Esophagus (tissue), 2 donors: ENCODE data around the gene HCAR1. TPM values are rescaled to one million over a fixed set of nuclear protein-coding genes. Genes with fewer than 3 reads are reported as not detected.
"Not testable (repeated sequence)": the region's sequence is repeated elsewhere in the genome, so short reads cannot be mapped to it uniquely, and the experiment has no call there.

ENCODE experiments used
- H3K27ac ChIP-seq, 2 donors: one replicate each; pipeline ENCODE4 v1.5.1; 2013; ENCODE audit warnings: low read depth in 2 of 2, mild to moderate bottlenecking in 2 of 2, inconsistent platforms in 1 of 2, low read length in 1 of 2, moderate library complexity in 1 of 2
- H3K27me3 ChIP-seq, 2 donors: one replicate each; pipeline ENCODE4 v1.6.1; 2013; ENCODE audit warnings: low read length in 2 of 2, control low read depth in 1 of 2, mild to moderate bottlenecking in 1 of 2; ENCODE audit not compliant: insufficient read depth in 2 of 2, control insufficient read depth in 1 of 2
- H3K36me3 ChIP-seq, 2 donors: one replicate each; pipeline ENCODE4 v1.6.1; 2013; ENCODE audit warnings: low read length in 1 of 2; ENCODE audit not compliant: control insufficient read depth in 2 of 2, insufficient read depth in 2 of 2
- H3K4me1 ChIP-seq, 2 donors: one replicate each; pipeline ENCODE4 v1.6.1; 2013; ENCODE audit warnings: low read length in 1 of 2; ENCODE audit not compliant: control insufficient read depth in 2 of 2, insufficient read depth in 2 of 2
- H3K4me3 ChIP-seq, 2 donors: one replicate each; pipeline ENCODE4 v1.5.1; 2013; ENCODE audit warnings: low read length in 2 of 2, mild to moderate bottlenecking in 2 of 2, low read depth in 1 of 2, moderate library complexity in 1 of 2
- H3K9me3 ChIP-seq, 2 donors: one replicate each; pipeline ENCODE4 v1.6.1; 2013; ENCODE audit warnings: mild to moderate bottlenecking in 2 of 2, low read depth in 1 of 2, low read length in 1 of 2, moderate library complexity in 1 of 2; ENCODE audit not compliant: control insufficient read depth in 2 of 2, insufficient read depth in 1 of 2
- WGBS, 2 donors: extraction: QIAGEN DNeasy Blood & Tissue Kit; methylation state at CpG; one replicate each; pipeline ENCODE4 v1.1.7; 2013; 5-methylcytosine and 5-hydroxymethylcytosine counted together
- polyA plus RNA-seq, 2 donors: library from polyadenylated mRNA; stranded (reverse); fragments of 200-250 nt; gene quantifications; one replicate each; pipeline ENCODE4 v1.2.3, GENCODE V29; 2013
- donor health status: healthy with polysubstance abuse.
- donor health status: Bipolar disorder and iron deficiency.

Gene HCAR1
- polyA plus RNA-seq, 2 donors: 0.15 to 0.18 TPM

GRCh38 chr12:122702890-122703611, 27.6 kb downstream of the HCAR1 start, which contains the start of gene HCAR2:
Gene HCAR2 (minus strand): TSS chr12:122703357. CDS start chr12:122703283, 74 bp downstream.
- H3K27me3 ChIP-seq, H3K4me1 ChIP-seq, H3K36me3 ChIP-seq, H3K9me3 ChIP-seq: not testable (repeated sequence)
- peak within 1 kb of the TSS; percentile 40 to 46 for H3K4me3 ChIP-seq
- 59 to 73% methylated on average over 22 of the region's 22 CpGs for WGBS, 2 donors
- H3K27ac ChIP-seq: peak within 1 kb of the TSS; percentile 76 to 84

- 38 to 40% methylated on average over 4 of the region's 4 CpGs for WGBS, 2 donors
- not testable (repeated sequence) for H3K9me3 ChIP-seq, H3K4me1 ChIP-seq, H3K36me3 ChIP-seq, H3K27me3 ChIP-seq
- peak overlapping the region; percentile 47 to 54 for H3K27ac ChIP-seq
- H3K4me3 ChIP-seq: peak overlapping the region; percentile 30 to 40
Measured at GRCh38 chr12:122701481-122701880, 29.2 kb downstream of the HCAR1 start.

GRCh38 chr12:122700038-122700710, 30.5 kb downstream of the HCAR1 start:
- not testable (repeated sequence) for H3K36me3 ChIP-seq, H3K27me3 ChIP-seq, H3K4me1 ChIP-seq, H3K9me3 ChIP-seq
- Histone ChIP-seq H3K4me3 (peak overlapping the region in 1 of 2 donors; percentile 30), H3K27ac (peak overlapping the region; percentile 84 to 91)
- 53 to 58% methylated on average over 1 to 2 of the region's 9 CpGs for WGBS, 2 donors

GRCh38 chr12:122696922-122697321, 33.7 kb downstream of the HCAR1 start:
- not testable (repeated sequence) for H3K4me1 ChIP-seq, H3K36me3 ChIP-seq, H3K4me3 ChIP-seq, H3K9me3 ChIP-seq, H3K27me3 ChIP-seq
- WGBS, 2 donors: 47 to 67% methylated on average over 2 of the region's 2 CpGs
- H3K27ac ChIP-seq: peak overlapping the region; percentile 13 to 27

GRCh38 chr12:122691566-122691965, 39.1 kb downstream of the HCAR1 start:
- 69 to 81% methylated on average over 3 of the region's 3 CpGs for WGBS, 2 donors
- no peak overlapping the region for H3K4me3 ChIP-seq
- H3K27ac ChIP-seq: no peak overlapping the region
- no peaks in the 10 kb centered on the region for H3K27me3 ChIP-seq
- no peaks in the 10 kb centered on the region for H3K4me1 ChIP-seq
- no peaks in the 10 kb centered on the region for H3K9me3 ChIP-seq
- H3K36me3 ChIP-seq: no peaks in the 10 kb centered on the region

GRCh38 chr12:122688291-122688690, 42.4 kb downstream of the HCAR1 start:
- Histone ChIP-seq H3K9me3 (no peaks in the 10 kb centered on the region), H3K27me3 (no peaks in the 10 kb centered on the region), H3K4me1 (no peaks in the 10 kb centered on the region), H3K4me3 (no peak overlapping the region), H3K27ac (peak overlapping the region in 1 of 2 donors; percentile 2), H3K36me3 (no peaks in the 10 kb centered on the region)
- 81 to 84% methylated on average over 3 of the region's 3 CpGs for WGBS, 2 donors

- no peaks in the 10 kb centered on the region for H3K4me1 ChIP-seq
- no peak overlapping the region for H3K27ac ChIP-seq
- 44 to 48% methylated on average over 5 of the region's 5 CpGs for WGBS, 2 donors
- no peaks in the 10 kb centered on the region for H3K36me3 ChIP-seq
- H3K27me3 ChIP-seq: no peaks in the 10 kb centered on the region
- no peaks in the 10 kb centered on the region for H3K9me3 ChIP-seq
- H3K4me3 ChIP-seq: no peak overlapping the region
Measured at GRCh38 chr12:122687086-122687485, 43.6 kb downstream of the HCAR1 start.

GRCh38 chr12:122686538-122686937, 44.1 kb downstream of the HCAR1 start:
- Histone ChIP-seq H3K36me3 (no peaks in the 10 kb centered on the region), H3K27ac (no peak overlapping the region), H3K27me3 (no peaks in the 10 kb centered on the region), H3K4me3 (no peak overlapping the region), H3K4me1 (no peaks in the 10 kb centered on the region), H3K9me3 (no peaks in the 10 kb centered on the region)
- WGBS, 2 donors: 88 to 94% methylated on average over 3 of the region's 3 CpGs

GRCh38 chr12:122684297-122684813, 46.3 kb downstream of the HCAR1 start:
- Histone ChIP-seq H3K4me1 (peaks cover 0 to under 1% of the 10 kb centered on the region in 2 donors), H3K36me3 (no peaks in the 10 kb centered on the region), H3K9me3 (no peaks in the 10 kb centered on the region), H3K27me3 (no peaks in the 10 kb centered on the region), H3K4me3 (no peak overlapping the region), H3K27ac (no peak overlapping the region)
- WGBS, 2 donors: 70 to 75% methylated on average over 5 of the region's 5 CpGs
